ENCODE data around the gene GJA9.

Gene GJA9

DNA sequence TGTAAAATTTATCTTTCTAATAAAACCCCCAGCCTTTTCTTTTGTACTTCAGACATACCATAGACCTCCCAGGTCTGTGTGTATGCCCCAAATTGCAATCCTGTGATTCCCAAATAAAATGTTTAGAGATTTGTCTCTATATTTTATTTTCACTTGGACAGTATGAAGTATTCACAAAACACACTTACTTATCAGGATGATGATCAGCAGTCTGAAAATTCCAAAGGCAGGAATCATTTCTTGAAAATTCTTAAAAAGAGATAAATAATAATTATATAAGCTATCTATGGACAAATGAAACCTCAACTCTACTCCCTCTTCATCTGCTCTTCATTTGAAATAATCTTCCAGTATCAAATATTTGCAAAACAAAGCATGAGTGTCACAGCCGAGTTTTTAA lies 11.6 kb upstream of the GJA9 start:
- H3F3A ChIP-seq (ENCODE audit: control insufficient read depth, insufficient read depth), result no peaks in the 10 kb centered on the region
- no peak for TF ChIP-seq EZH2phosphoT487 (IDR thresholded peaks at IDR 0.05; ENCODE audit: borderline replicate concordance, low read length)
- TF ChIP-seq, protein P1, sequence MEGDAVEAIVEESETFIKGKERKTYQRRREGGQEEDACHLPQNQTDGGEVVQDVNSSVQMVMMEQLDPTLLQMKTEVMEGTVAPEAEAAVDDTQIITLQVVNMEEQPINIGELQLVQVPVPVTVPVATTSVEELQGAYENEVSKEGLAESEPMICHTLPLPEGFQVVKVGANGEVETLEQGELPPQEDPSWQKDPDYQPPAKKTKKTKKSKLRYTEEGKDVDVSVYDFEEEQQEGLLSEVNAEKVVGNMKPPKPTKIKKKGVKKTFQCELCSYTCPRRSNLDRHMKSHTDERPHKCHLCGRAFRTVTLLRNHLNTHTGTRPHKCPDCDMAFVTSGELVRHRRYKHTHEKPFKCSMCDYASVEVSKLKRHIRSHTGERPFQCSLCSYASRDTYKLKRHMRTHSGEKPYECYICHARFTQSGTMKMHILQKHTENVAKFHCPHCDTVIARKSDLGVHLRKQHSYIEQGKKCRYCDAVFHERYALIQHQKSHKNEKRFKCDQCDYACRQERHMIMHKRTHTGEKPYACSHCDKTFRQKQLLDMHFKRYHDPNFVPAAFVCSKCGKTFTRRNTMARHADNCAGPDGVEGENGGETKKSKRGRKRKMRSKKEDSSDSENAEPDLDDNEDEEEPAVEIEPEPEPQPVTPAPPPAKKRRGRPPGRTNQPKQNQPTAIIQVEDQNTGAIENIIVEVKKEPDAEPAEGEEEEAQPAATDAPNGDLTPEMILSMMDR (IDR thresholded peaks at IDR 0.05; ENCODE audit: low read depth, low read length, poor library complexity, severe bottlenecking), result no peak
- no peaks in the 10 kb centered on the region for H4K20me1 ChIP-seq (ENCODE audit: control insufficient read depth, insufficient read depth, low read depth, low read length)
- H3K79me2 ChIP-seq (ENCODE audit: control insufficient read depth, low read length), result no peaks in the 10 kb centered on the region
- no peaks in the 10 kb centered on the region for H3K9me3 ChIP-seq (ENCODE audit: control insufficient read depth, insufficient read depth, low read length)
- no peak overlapping the region for H3K27ac ChIP-seq (ENCODE audit: low read depth, low read length)
- no peaks in the 10 kb centered on the region; the same call in 1 of the 2 replicates for H3K27me3 ChIP-seq (ENCODE audit: control insufficient read depth, low read length)
- no peaks in the 10 kb centered on the region for H3K9me2 ChIP-seq (replicated peaks; ENCODE audit: control insufficient read depth, low read length)
- H3K36me3 ChIP-seq (ENCODE audit: control insufficient read depth, low read length), result no peaks in the 10 kb centered on the region
- no peak overlapping the region for H3K4me3 ChIP-seq (ENCODE audit: low read length)
- no peak overlapping the region for H3K4me2 ChIP-seq (ENCODE audit: low read length)
- H3K4me1 ChIP-seq (ENCODE audit: control insufficient read depth, low read length), result no peaks in the 10 kb centered on the region

DNA sequence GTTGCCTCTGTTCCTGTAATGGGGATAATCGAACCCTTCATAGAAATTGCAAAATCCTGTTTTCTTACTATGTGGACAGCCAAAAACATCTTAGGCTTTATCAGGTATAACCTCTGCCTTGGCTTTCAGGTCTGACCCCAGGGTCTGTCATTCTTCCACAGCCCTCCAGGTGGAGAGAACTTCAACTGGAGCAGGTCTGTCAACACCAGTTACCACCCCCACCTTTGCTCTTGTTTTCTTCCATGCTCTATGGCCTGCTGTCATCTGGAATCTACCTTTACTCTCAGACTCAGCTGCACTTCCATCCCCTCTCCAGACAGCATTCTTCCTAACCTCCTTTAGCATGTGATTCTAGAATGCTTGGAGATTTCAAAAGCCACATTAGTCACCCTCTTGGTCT lies 10.4 kb upstream of the GJA9 start:
- TF ChIP-seq, protein P1 (IDR thresholded peaks at IDR 0.05; ENCODE audit: low read depth, low read length, poor library complexity, severe bottlenecking), result no peak
- Histone ChIP-seq H3K36me3 (ENCODE audit: control insufficient read depth, low read length) (no peaks in the 10 kb centered on the region), H3K27ac (ENCODE audit: low read depth, low read length) (no peak overlapping the region)

DNA sequence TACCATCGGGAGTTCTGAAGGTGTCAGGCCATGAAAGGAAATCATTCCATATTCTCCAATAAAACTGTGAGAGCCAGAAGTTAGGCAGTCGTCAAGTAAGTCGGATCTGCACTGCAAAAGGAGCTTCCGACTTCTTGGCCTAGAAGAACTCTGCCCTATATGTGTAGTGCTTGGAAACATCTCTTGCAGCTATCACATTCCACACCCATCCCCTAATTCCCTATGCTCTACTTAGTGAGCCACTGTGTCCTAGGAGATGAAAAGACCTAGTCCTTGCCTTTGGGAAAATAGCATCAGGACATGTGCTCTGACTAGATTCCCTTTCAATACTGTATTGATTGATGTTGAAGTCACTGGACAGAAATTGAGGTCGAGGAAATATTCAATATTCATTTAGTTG lies 8.2 kb upstream of the GJA9 start:
- Histone ChIP-seq H3F3A (ENCODE audit: control insufficient read depth, insufficient read depth) (no peaks in the 10 kb centered on the region), H3K36me3 (ENCODE audit: control insufficient read depth, low read length) (no peaks in the 10 kb centered on the region), H3K9me2 (replicated peaks; ENCODE audit: control insufficient read depth, low read length) (no peaks in the 10 kb centered on the region), H3K4me2 (ENCODE audit: low read length) (no peak overlapping the region), H3K4me3 (ENCODE audit: low read length) (no peak overlapping the region), H3K27me3 (ENCODE audit: control insufficient read depth, low read length) (peaks cover 3% of the 10 kb centered on the region; the same call in 1 of the 2 replicates), H3K79me2 (ENCODE audit: control insufficient read depth, low read length) (no peaks in the 10 kb centered on the region), H3K9me3 (ENCODE audit: control insufficient read depth, insufficient read depth, low read length) (no peaks in the 10 kb centered on the region), H4K20me1 (ENCODE audit: control insufficient read depth, insufficient read depth, low read depth, low read length) (no peaks in the 10 kb centered on the region), H3K27ac (ENCODE audit: low read depth, low read length) (no peak overlapping the region), H3K4me1 (ENCODE audit: control insufficient read depth, low read length) (no peaks in the 10 kb centered on the region)
- TF ChIP-seq EZH2phosphoT487 (IDR thresholded peaks at IDR 0.05; ENCODE audit: borderline replicate concordance, low read length), result no peak
- TF ChIP-seq, protein P1 (IDR thresholded peaks at IDR 0.05; ENCODE audit: low read depth, low read length, poor library complexity, severe bottlenecking), result no peak

More for the DNA sequence above, 10.4 kb upstream of the GJA9 start:
- H3K4me2 ChIP-seq (ENCODE audit: low read length), result no peak overlapping the region
- H3K9me3 ChIP-seq (ENCODE audit: control insufficient read depth, insufficient read depth, low read length), result no peaks in the 10 kb centered on the region
- no peaks in the 10 kb centered on the region for H3K4me1 ChIP-seq (ENCODE audit: control insufficient read depth, low read length)
- H3K4me3 ChIP-seq (ENCODE audit: low read length), result no peak overlapping the region
- no peaks in the 10 kb centered on the region for H3K9me2 ChIP-seq (replicated peaks; ENCODE audit: control insufficient read depth, low read length)
- no peaks in the 10 kb centered on the region; the same call in 1 of the 2 replicates for H3K27me3 ChIP-seq (ENCODE audit: control insufficient read depth, low read length)
- H4K20me1 ChIP-seq (ENCODE audit: control insufficient read depth, insufficient read depth, low read depth, low read length), result no peaks in the 10 kb centered on the region
- no peaks in the 10 kb centered on the region for H3F3A ChIP-seq (ENCODE audit: control insufficient read depth, insufficient read depth)
- no peaks in the 10 kb centered on the region for H3K79me2 ChIP-seq (ENCODE audit: control insufficient read depth, low read length)

Data from DOHH2 (cell line).